DOHH2 (cell line): ENCODE results near the gene RPA1.
"Not testable (repeated sequence)": the region's sequence is repeated elsewhere in the genome, so short reads cannot be mapped to it uniquely, and the experiment has no call there.

Experiments
- EZH2phosphoT487 ChIP-seq: fragments of 200-600 bp; sonication (generic); IDR thresholded peaks from 2 replicates; pipeline ENCODE4 v1.6.1; 2017; ENCODE audit warnings: borderline replicate concordance, mild to moderate bottlenecking, antibody characterized with exemption, low read length, moderate library complexity, mixed read lengths
- TF ChIP-seq, protein P1 (sequence below): fragments of 200-600 bp; sonication (generic); IDR thresholded peaks from one replicate; pipeline ENCODE4 v1.5.1; 2014; ENCODE audit warnings: antibody characterized with exemption, mild to moderate bottlenecking, low read depth, low read length; ENCODE audit not compliant: poor library complexity, severe bottlenecking

DNA sequence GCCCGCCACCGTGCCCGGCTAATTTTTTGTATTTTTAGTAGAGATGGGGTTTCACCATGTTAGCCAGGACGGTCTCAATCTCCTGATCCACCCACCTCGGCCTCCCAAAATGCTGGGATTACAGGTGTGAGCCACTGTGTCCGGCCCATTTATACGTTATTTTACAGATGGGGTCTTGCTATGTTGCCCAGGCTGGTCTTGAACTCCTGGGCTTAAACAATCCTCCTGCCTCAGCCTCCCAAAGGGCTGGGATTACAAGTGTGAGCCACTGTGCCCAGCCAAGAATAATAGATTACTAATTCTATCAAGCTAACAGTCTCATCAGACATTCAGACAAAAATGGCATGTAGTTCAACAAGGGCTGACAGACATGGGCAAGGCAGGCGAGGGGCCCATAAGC, 20.0 kb upstream of the RPA1 start:
- TF ChIP-seq, protein P1, sequence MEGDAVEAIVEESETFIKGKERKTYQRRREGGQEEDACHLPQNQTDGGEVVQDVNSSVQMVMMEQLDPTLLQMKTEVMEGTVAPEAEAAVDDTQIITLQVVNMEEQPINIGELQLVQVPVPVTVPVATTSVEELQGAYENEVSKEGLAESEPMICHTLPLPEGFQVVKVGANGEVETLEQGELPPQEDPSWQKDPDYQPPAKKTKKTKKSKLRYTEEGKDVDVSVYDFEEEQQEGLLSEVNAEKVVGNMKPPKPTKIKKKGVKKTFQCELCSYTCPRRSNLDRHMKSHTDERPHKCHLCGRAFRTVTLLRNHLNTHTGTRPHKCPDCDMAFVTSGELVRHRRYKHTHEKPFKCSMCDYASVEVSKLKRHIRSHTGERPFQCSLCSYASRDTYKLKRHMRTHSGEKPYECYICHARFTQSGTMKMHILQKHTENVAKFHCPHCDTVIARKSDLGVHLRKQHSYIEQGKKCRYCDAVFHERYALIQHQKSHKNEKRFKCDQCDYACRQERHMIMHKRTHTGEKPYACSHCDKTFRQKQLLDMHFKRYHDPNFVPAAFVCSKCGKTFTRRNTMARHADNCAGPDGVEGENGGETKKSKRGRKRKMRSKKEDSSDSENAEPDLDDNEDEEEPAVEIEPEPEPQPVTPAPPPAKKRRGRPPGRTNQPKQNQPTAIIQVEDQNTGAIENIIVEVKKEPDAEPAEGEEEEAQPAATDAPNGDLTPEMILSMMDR, result not testable (repeated sequence)
- not testable (repeated sequence) for TF ChIP-seq EZH2phosphoT487
